Measurements from ENCODE around the gene KIAA0586.

KIAA0586 gene

DNA sequence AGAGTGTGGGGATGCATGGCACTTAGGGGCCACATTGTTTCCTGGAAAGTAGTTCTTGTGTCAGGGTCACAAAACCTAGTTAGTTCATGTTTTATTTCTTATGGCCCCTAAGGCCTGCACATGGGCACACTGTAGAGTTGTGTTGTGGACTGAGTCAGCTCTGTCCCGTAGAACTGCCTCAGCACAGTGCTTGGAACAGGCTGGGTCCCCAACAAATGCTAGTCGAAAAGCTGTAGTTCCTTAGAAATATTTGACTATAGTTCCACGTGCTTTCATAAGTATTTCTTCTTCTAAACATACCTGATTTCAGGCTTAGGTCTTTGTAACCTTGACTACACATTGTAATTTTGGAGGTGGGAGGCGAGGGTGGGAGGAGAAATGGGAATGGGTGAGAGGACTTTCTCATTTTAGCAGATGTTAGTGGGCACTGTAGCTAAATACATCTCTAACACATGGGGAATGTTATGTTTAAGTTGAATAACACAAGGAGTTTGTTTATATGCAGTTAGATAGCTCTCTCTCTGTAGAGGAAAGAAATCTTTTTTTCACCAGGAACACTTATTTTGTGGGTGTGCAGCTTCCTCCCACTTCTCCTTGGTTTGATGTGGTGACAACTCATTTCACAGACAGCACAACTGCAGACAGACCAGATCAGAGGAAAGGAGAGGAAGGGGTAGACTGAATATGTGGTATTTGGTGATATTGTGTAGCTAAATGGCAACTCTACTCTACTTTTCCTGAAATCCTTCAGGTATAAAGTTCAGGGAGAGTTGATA lies 170.7 kb downstream of the KIAA0586 start:
- no peaks in the 10 kb centered on the region for H3K79me1 ChIP-seq (replicated peaks; ENCODE audit: low read length, poor library complexity, severe bottlenecking)
- no peak overlapping the region for H2AK5ac ChIP-seq (ENCODE audit: low read length, severe bottlenecking)
- peaks cover 0 to 5% of the 10 kb centered on the region in 2 experiments for H3K27me3 ChIP-seq (ENCODE audit: control insufficient read depth in 1 of 2, insufficient read depth in 1 of 2, low read length in 2 of 2)
- DNase-seq, result no peak
- H3K9ac ChIP-seq (ENCODE audit: low read length), result no peak overlapping the region
- no peak overlapping the region for H3K4me3 ChIP-seq (ENCODE audit: insufficient read depth in 1 of 2, low read depth in 1 of 2, low read length in 2 of 2)
- H3K18ac ChIP-seq (ENCODE audit: low read depth in 1 of 2, low read length in 2 of 2), result no peak overlapping the region
- H3K4me2 ChIP-seq (ENCODE audit: low read length, poor library complexity, severe bottlenecking), result no peak overlapping the region
- no peak overlapping the region for H2BK120ac ChIP-seq (ENCODE audit: low read depth, low read length)
- no peak overlapping the region for H3K14ac ChIP-seq (ENCODE audit: low read length in 2 of 2)
- H3K4ac ChIP-seq (ENCODE audit: low read depth in 1 of 2, low read length in 2 of 2), result no peak overlapping the region
- 90% methylated on average over 4 of the region's 4 CpGs for WGBS
- H2BK5ac ChIP-seq (ENCODE audit: low read depth, low read length, poor library complexity, severe bottlenecking), result no peak overlapping the region
- no peak overlapping the region for H3K27ac ChIP-seq (ENCODE audit: low read length, poor library complexity, severe bottlenecking)
- H3K9me3 ChIP-seq (ENCODE audit: control insufficient read depth, low read length), result no peaks in the 10 kb centered on the region
- no peak overlapping the region for H3K23ac ChIP-seq (ENCODE audit: low read length in 2 of 2)
- H3K4me1 ChIP-seq (ENCODE audit: control insufficient read depth, insufficient read depth, low read depth, low read length), result no peaks in the 10 kb centered on the region
- H2AFZ ChIP-seq (ENCODE audit: low read depth, low read length), result no peak overlapping the region
- H3K36me3 ChIP-seq (ENCODE audit: control insufficient read depth in 1 of 2, insufficient read depth in 2 of 2, low read depth in 1 of 2, low read length in 2 of 2), result no peaks in the 10 kb centered on the region
- no peak overlapping the region for H4K8ac ChIP-seq (ENCODE audit: low read length)
- H2BK12ac ChIP-seq (ENCODE audit: low read length in 2 of 2), result no peak overlapping the region
- no peak overlapping the region for H4K91ac ChIP-seq (ENCODE audit: low read length)
- H2BK15ac ChIP-seq (ENCODE audit: low read depth, poor library complexity, severe bottlenecking), result no peak overlapping the region

DNA sequence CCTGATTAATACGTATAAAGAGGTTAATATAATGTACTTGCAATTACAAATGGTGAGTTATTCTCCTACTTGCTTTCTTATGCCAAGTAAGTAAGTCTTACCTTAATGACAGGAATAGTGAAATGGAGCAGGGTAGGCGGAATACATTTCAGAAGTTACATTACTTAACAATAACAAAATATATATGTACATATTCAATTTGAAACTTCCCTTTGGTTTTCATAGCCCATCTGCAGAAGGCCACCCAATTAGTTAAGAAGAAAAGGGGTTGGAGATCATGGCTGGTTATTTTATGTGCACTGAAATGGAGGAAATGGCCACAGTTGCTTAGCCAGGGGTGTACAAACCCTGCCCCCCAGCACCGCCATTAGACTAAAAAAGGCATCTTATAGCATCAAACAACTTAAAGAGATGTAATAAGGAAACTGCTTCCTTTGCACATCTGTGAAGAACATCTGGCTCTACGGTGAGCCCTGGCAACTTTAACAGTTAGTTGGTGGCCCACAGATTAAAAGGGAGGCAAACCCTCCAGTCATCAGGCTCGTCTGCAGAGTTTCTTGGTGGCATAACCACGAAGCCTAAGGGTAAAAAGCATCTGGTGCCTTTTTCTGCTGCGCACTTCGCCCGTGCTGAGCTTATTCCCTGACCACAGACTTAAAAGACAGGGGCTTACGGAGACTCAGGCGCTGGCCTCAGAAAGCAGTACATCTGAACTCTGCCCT lies 171.4 kb downstream of the KIAA0586 start:
- Histone ChIP-seq H2BK12ac (ENCODE audit: low read length in 2 of 2) (no peak overlapping the region), H3K4me3 (ENCODE audit: insufficient read depth in 1 of 2, low read depth in 1 of 2, low read length in 2 of 2) (no peak overlapping the region), H3K9ac (ENCODE audit: low read length) (no peak overlapping the region), H2AFZ (ENCODE audit: low read depth, low read length) (no peak overlapping the region), H3K27ac (ENCODE audit: low read length, poor library complexity, severe bottlenecking) (no peak overlapping the region), H3K79me1 (replicated peaks; ENCODE audit: low read length, poor library complexity, severe bottlenecking) (no peaks in the 10 kb centered on the region), H3K27me3 (ENCODE audit: control insufficient read depth in 1 of 2, insufficient read depth in 1 of 2, low read length in 2 of 2) (peaks cover 0 to 5% of the 10 kb centered on the region in 2 experiments), H3K36me3 (ENCODE audit: control insufficient read depth in 1 of 2, insufficient read depth in 2 of 2, low read depth in 1 of 2, low read length in 2 of 2) (no peaks in the 10 kb centered on the region), H3K9me3 (ENCODE audit: control insufficient read depth, low read length) (no peaks in the 10 kb centered on the region), H3K14ac (ENCODE audit: low read length in 2 of 2) (no peak overlapping the region), H3K4me1 (ENCODE audit: control insufficient read depth, insufficient read depth, low read depth, low read length) (no peaks in the 10 kb centered on the region), H3K4me2 (ENCODE audit: low read length, poor library complexity, severe bottlenecking) (no peak overlapping the region), H4K8ac (ENCODE audit: low read length) (no peak overlapping the region), H2AK5ac (ENCODE audit: low read length, severe bottlenecking) (no peak overlapping the region), H3K4ac (ENCODE audit: low read depth in 1 of 2, low read length in 2 of 2) (no peak overlapping the region), H2BK15ac (ENCODE audit: low read depth, poor library complexity, severe bottlenecking) (no peak overlapping the region), H2BK5ac (ENCODE audit: low read depth, low read length, poor library complexity, severe bottlenecking) (no peak overlapping the region), H2BK120ac (ENCODE audit: low read depth, low read length) (no peak overlapping the region), H3K18ac (ENCODE audit: low read depth in 1 of 2, low read length in 2 of 2) (no peak overlapping the region), H4K91ac (ENCODE audit: low read length) (no peak overlapping the region), H3K23ac (ENCODE audit: low read length in 2 of 2) (no peak overlapping the region)
- 90% methylated on average over 10 of the region's 11 CpGs for WGBS
- no peak for DNase-seq

DNA sequence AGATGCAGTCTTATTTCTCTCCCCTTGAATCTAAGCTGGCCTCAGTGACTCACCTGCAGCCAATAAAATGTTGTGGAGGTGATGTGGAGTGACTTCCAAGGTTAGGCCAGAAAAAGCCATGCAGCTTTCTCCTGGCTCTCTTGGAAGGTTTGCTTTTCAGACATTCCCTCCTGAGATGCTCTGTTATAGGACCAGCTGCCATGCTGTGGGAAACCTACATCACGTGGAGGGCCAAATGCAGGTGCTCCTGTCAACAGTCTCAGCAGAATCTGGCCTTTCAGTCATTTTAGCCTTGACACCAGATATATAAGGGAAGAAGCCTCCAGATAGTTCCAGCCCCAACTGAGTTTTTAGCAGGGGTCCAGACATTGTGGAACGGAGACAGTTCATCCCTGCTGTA lies 172.2 kb downstream of the KIAA0586 start:
- H3K4me2 ChIP-seq (ENCODE audit: low read length, poor library complexity, severe bottlenecking), result no peak overlapping the region
- no peaks in the 10 kb centered on the region for H3K36me3 ChIP-seq (ENCODE audit: control insufficient read depth in 1 of 2, insufficient read depth in 2 of 2, low read depth in 1 of 2, low read length in 2 of 2)
- no peak overlapping the region for H3K4me3 ChIP-seq (ENCODE audit: insufficient read depth in 1 of 2, low read depth in 1 of 2, low read length in 2 of 2)
- H4K91ac ChIP-seq (ENCODE audit: low read length), result no peak overlapping the region
- H3K27me3 ChIP-seq (ENCODE audit: control insufficient read depth in 1 of 2, insufficient read depth in 1 of 2, low read length in 2 of 2), result peaks cover 0 to 5% of the 10 kb centered on the region in 2 experiments
- H4K8ac ChIP-seq (ENCODE audit: low read length), result no peak overlapping the region
- no peaks in the 10 kb centered on the region for H3K9me3 ChIP-seq (ENCODE audit: control insufficient read depth, low read length)
- H2BK15ac ChIP-seq (ENCODE audit: low read depth, poor library complexity, severe bottlenecking), result no peak overlapping the region
- no peak overlapping the region for H3K9ac ChIP-seq (ENCODE audit: low read length)
- H2AFZ ChIP-seq (ENCODE audit: low read depth, low read length), result no peak overlapping the region
- no peak overlapping the region for H2BK12ac ChIP-seq (ENCODE audit: low read length in 2 of 2)
- 90% methylated on average over 2 of the region's 2 CpGs for WGBS
- H3K4me1 ChIP-seq (ENCODE audit: control insufficient read depth, insufficient read depth, low read depth, low read length), result no peaks in the 10 kb centered on the region
- H3K79me1 ChIP-seq (replicated peaks; ENCODE audit: low read length, poor library complexity, severe bottlenecking), result no peaks in the 10 kb centered on the region
- no peak overlapping the region for H2BK120ac ChIP-seq (ENCODE audit: low read depth, low read length)
- no peak for DNase-seq
- H2BK5ac ChIP-seq (ENCODE audit: low read depth, low read length, poor library complexity, severe bottlenecking), result no peak overlapping the region
- no peak overlapping the region for H3K23ac ChIP-seq (ENCODE audit: low read length in 2 of 2)
- no peak overlapping the region for H3K14ac ChIP-seq (ENCODE audit: low read length in 2 of 2)
- H3K4ac ChIP-seq (ENCODE audit: low read depth in 1 of 2, low read length in 2 of 2), result no peak overlapping the region
- H2AK5ac ChIP-seq (ENCODE audit: low read length, severe bottlenecking), result no peak overlapping the region
- H3K27ac ChIP-seq (ENCODE audit: low read length, poor library complexity, severe bottlenecking), result no peak overlapping the region
- H3K18ac ChIP-seq (ENCODE audit: low read depth in 1 of 2, low read length in 2 of 2), result no peak overlapping the region

Data from mesenchymal stem cell (in vitro differentiated cells and primary cell).